GM19023 (cell line): ENCODE measurements around the gene TMOD3.

Experiments
- ATAC-seq: cut with Tn5 transposase; IDR thresholded peaks from one replicate; pipeline ENCODE4 v1.9.1; 2021; ENCODE audit warnings: mild to moderate bottlenecking, moderate library complexity; ENCODE audit not compliant: unreplicated experiment

TMOD3 gene

DNA sequence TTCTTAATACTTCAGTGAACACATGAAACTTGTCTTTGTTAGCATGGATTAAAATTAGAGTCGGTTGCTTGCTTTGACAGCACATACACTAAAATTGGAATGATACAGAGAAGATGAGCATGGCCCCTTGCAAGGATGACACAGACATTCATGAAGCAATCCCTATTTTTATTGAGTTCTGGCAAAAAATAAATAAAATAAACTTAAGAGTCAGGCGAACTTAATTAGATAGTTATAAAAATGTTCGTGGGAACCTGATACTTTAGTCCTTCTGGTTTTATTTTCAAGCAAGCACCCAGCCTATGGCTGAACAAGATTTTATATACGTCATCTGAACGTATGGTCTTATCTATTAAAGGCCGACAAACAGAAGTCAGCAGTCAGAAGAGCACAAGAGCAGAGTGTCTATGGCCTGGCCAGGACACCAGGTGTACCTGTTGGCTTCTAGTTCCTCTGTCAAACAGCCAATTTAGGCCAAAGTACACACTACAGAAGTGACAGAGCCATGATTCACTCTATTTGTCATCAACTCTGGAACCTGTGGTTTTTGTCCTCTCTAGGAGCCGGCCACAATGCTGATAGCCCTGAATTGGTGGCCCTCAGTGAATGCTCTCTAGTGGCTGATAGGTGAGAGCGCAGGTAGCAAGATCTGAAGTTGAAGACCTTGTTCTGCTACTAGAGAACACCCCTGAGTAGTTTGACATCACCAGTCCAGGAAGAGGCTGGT, 77.8 kb downstream of the TMOD3 start:
- ATAC-seq, result no peak

GRCh38 chr15:51908316-51908715, 78.9 kb downstream of the TMOD3 start:
- no peak for ATAC-seq

GRCh38 chr15:51909584-51909983, 80.1 kb downstream of the TMOD3 start:
- no peak for ATAC-seq

DNA sequence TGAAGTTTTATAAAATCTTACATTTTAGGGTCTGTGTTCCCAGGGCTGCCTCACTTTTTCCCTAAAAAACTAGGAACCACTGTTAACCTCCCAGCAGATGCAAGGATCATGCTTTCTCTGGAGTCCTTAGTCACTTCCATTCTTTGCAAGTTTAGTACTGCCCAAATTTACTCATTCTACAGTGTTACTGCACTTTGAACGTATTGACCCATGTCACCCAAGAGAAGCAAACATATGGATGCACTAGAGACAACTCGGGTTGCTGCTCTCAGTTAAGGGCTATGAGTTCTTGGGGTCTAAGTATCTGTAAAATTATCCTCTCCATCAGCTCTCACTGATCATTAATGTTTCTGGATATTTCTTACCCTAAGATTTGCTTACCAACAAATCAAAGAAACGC, 83.1 kb downstream of the TMOD3 start:
- no peak for ATAC-seq

DNA sequence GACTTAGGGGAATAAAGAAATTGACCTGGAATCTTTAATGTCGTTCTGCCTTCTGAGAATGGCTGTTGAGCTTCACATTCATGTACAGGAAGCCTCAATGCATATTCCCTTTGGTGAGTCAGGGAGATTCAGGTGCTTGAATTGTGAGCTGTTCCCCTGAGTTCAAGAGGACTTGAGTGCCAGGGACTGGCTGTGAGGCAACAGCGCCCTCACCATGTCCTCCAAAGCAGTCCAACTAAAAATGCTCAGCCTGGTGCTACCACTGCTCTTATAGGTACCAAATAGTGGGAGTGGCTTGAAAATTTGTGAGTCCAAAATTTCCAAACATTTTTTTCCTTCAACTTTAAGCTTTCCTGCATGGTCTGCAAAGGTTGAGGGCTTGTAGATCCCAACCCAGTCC, 88.0 kb downstream of the TMOD3 start:
- ATAC-seq, result no peak

DNA sequence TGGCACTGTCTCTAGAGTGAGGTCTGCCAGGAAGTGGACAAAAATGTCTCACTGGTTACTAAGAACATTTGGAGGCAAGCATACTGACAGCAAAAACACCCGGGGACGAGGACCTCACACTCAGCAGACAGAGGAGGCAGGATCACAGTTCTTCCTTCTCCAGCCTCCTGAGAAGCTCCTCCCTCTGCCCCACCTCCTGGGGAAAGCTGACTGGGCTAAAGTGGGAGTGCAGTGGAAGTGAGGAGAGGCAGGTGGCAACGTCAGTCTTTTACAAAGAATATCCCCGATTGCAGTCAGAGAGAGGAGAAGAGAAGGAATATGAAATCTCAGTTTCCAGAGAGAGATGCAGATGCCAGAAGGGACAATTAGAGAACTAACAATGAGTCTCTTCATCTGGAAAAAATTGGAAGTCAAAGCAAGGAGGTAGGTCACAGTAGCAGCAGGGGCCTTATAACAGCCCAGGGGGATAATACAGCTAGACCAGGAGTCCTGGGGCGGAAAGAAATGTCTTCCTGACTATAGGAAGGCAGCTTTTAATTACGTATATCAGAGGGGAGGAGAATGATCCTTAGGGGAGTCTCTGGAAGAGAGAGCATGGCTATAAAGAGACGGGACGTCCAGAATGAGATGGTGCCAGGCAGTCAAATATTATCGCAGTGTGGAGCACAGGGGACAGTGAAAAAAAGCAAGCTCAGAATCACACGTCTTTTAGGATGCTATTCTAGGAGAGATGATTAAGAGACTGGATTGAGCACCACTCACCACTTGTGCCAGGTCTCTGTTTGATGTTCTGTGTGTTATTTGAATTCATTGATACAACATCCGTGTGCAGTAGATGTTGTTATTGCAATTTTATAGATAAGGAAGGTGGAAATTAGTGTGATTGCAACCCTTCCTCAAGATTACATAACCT, 95.0 kb downstream of the TMOD3 start:
- no peak for ATAC-seq

DNA sequence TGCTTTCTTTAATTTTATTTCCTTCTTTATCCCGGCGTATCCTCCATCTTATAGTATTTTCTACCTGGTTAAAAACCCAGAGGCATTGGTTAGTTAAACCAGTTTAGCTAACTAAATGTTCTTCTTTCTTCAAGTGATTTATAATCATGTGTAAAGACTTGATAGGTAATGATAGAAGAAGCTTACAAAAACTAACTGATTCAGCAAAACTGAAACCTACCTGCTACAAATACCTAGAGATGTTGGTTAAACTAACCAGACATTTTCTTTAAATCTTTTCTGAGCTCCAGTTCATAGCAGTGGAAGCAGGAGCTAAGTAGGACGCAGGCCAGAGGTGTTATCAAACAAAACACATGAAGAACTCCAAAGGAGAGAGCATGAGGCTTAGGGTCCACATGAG, 97.4 kb downstream of the TMOD3 start:
- ATAC-seq, result no peak

- no peak for ATAC-seq
Measured at GRCh38 chr15:51931016-51931415, 101.6 kb downstream of the TMOD3 start.

DNA sequence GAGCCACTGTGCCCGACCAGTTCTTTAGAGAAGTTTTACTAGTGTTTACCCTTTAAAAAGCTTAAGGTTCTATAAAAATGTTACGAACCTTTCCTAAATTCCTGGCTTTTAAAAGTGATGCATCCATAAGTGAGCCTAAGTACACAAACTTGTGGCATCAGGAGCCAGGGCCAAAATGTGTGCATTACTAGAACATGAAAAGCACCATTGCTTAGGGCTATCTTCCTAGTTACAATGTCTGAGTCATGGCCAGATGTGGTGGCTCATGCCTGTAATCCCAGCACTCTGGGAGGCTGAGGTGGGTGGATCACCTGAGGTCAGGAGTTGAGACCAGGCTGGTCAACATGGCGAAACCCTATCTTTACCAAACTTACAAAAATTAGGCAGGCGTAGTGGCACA, 102.2 kb downstream of the TMOD3 start:
- ATAC-seq, result no peak

- ATAC-seq, result no peak
Measured at GRCh38 chr15:51932161-51932560, 102.7 kb downstream of the TMOD3 start.

GRCh38 chr15:51935466-51936104, 106.1 kb downstream of the TMOD3 start:
- peak; percentile 89 for ATAC-seq

DNA sequence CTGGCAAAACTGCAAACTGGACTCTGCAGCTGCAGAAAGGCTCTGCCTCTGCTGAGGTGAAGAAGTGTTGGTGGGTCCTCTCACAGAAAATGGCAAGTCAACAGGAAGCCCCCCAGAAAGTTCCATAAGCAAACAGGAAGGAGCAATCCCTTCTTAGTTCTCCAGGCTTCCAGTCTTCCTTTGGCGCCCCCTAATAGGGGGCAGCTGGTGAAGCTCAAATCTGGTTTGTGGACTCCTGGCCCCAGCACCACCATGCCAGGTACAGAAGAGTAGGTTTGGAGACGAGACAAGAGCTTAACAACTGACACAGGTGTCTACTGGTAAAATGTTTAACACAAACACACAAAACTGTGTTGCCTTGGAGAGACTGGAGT, 106.6 kb downstream of the TMOD3 start:
- ATAC-seq, result no peak

DNA sequence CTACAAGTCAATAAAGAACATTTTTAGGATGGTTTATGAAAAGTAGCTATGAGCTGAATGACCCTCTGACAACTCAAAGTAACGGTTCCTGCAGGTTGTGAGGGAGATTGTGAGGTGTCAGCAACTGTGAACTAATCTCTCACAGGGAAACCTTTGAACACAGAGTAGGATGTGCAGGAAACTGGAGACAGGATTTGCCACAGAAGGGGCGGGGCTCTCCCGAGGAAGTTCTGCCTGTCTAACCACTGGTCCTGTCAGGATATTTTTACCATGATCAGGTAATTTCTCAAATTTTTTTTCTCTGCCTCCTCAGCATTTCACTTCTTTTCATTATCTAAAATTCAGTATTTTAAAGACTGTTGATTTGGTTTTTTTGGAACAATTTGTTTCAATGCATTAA, 108.8 kb downstream of the TMOD3 start:
- ATAC-seq, result no peak

- no peak for ATAC-seq
Measured at GRCh38 chr15:51939216-51939615, 109.8 kb downstream of the TMOD3 start.

DNA sequence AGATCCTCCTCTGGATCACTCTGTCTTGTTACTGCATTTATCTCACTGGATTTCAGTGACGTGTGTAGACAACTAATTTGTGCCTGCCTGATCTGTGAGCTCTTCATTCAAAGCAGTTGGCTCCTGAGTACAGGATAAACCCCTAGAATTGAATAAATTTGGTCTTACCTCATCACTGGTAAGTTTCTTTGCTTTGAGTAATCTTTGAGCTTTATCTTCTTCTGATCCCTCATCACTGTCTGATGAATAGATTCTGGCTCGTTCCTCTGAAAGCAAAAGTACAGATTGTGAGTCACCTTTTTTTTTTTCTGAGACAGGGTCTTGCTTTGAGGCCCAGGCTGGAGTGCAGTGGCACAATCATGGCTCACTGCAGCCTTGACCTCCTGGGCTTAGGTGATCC, 117.7 kb downstream of the TMOD3 start:
- no peak for ATAC-seq

GRCh38 chr15:51952805-51953204, 123.4 kb downstream of the TMOD3 start:
- ATAC-seq, result no peak

DNA sequence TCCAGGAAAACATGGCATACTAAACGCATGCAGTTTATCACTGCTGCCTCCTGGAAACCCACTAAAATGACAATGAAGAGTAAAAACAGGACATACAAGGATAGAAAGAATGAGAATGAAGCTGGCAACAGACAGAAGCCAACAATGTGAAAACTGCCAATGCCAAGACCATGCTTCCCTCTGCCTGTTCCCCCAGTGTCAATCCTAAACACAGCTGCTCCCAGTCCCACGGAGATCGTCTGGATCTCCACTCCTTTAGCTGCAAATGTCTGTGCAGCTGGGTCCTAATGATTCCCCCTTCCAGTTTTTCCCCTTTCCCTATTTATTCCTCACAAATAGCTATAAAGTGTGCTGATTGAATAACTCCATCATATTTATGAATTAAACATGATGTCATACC, 126.1 kb downstream of the TMOD3 start:
- no peak for ATAC-seq
